Panc1 (cell line): ENCODE measurements around the gene CSF3R. TPM values are rescaled to one million over a fixed set of nuclear protein-coding genes. Genes with fewer than 3 reads are reported as not detected.

Experiments
- ATAC-seq: fragments of 200-7000 bp; cut with Tn5 transposase; 2 replicates; pipeline ENCODE4 v1.9.1; 2020; ENCODE audit warnings: mild to moderate bottlenecking, moderate library complexity
- BruUV-seq: library from RNA; stranded (reverse); fragments of 400-500 nt; replicated peaks from 2 replicates; lab custom pipeline; 2021; lab: Mats Ljungman, UMichigan
- CTCF ChIA-PET: fragments of 300-600 bp; sonication (Branson Sonifier 250); formaldehyde crosslinking; loops from one replicate; lab custom pipeline; 2022; ENCODE audit warnings: antibody characterized with exemption; lab: Charles Lee
- POLR2A ChIA-PET: fragments of 300-600 bp; sonication (Branson Sonifier 250); formaldehyde crosslinking; loops from one replicate; lab custom pipeline; 2022; ENCODE audit warnings: antibody characterized with exemption; lab: Charles Lee
- DNase-seq: peaks from one replicate; pipeline ENCODE4 v3.0.0-alpha.2; 2010; ENCODE audit warnings: low read depth, low spot score
- H3K27ac ChIP-seq: 2 replicates; pipeline ENCODE4 v1.5.1; 2011; ENCODE audit warnings: mild to moderate bottlenecking, low read length, inconsistent platforms
- H3K27me3 ChIP-seq: fragments of 200-500 bp; sonication (Bioruptor generic); 2 replicates; pipeline ENCODE4 v1.6.0; 2014; ENCODE audit warnings: low read length, inconsistent platforms; ENCODE audit not compliant: control insufficient read depth, insufficient read depth
- H3K36me3 ChIP-seq: fragments of 200-500 bp; sonication (Bioruptor generic); 2 replicates; pipeline ENCODE4 v1.5.1; 2014; ENCODE audit warnings: inconsistent platforms, mild to moderate bottlenecking, low read length, moderate library complexity; ENCODE audit not compliant: control insufficient read depth, insufficient read depth
- H3K4me1 ChIP-seq: 2 replicates; pipeline ENCODE4 v1.5.1; 2011; ENCODE audit warnings: inconsistent platforms, mild to moderate bottlenecking, low read length, moderate library complexity; ENCODE audit not compliant: control insufficient read depth, insufficient read depth
- H3K4me3 ChIP-seq, 2 experiments: 2 replicates each; pipeline ENCODE4 v1.5.1; 2011 to 2012; ENCODE audit warnings: low read depth in 2 of 2, low read length in 2 of 2, mild to moderate bottlenecking in 2 of 2, inconsistent platforms in 1 of 2, moderate library complexity in 1 of 2
- H3K9me3 ChIP-seq: fragments of 200-500 bp; sonication (Bioruptor generic); 2 replicates; pipeline ENCODE4 v1.5.1; 2014; ENCODE audit warnings: low read depth, mild to moderate bottlenecking, inconsistent platforms, low read length, moderate library complexity; ENCODE audit not compliant: control insufficient read depth, insufficient read depth
- CTCF ChIP-seq: fragments of 450-650 bp; IDR thresholded peaks from 2 replicates; pipeline ENCODE4 v1.5.1; 2017; ENCODE audit warnings: mild to moderate bottlenecking
- POLR2AphosphoS5 ChIP-seq: IDR thresholded peaks from 2 replicates; pipeline ENCODE4 v1.6.1; 2012; ENCODE audit warnings: mild to moderate bottlenecking, low read depth, low read length, moderate library complexity
- REST ChIP-seq, 2 experiments: IDR thresholded peaks; 2 replicates each; pipeline ENCODE4 v1.6.1; 2011 to 2012; ENCODE audit warnings: low read depth in 2 of 2, control low read depth in 1 of 2, low read length in 1 of 2, mild to moderate bottlenecking in 1 of 2, moderate library complexity in 1 of 2; ENCODE audit not compliant: insufficient read depth in 1 of 2
- SIN3A ChIP-seq: IDR thresholded peaks from 2 replicates; pipeline ENCODE4 v1.6.1; 2012; ENCODE audit warnings: low read depth, mild to moderate bottlenecking, low read length, moderate library complexity, borderline replicate concordance; ENCODE audit not compliant: insufficient read depth
- TCF7L2 ChIP-seq: IDR thresholded peaks from 2 replicates; pipeline ENCODE4 v1.6.1; 2011; ENCODE audit warnings: mild to moderate bottlenecking, low read depth, low read length, inconsistent platforms
- in situ Hi-C: cut with HindIII; loops from 2 replicates; pipeline ENCODE4 v1.10.0; 2016; ENCODE audit warnings: low sequenced_read_pairs, low pct_unique_long_range_greater_than_20kb
- intact Hi-C: fragments of 100-400 bp; cut with micrococcal nuclease; formaldehyde crosslinking; loops from one replicate; pipeline ENCODE4 v1.10.0; 2022; ENCODE audit not compliant: unreplicated experiment
- total RNA-seq: library from RNA; stranded (reverse); gene quantifications from one replicate; pipeline ENCODE4 v1.2.1, GENCODE V29; 2021; ENCODE audit not compliant: unreplicated experiment

The CSF3R gene
- total RNA-seq, 1 experiment from 2014 or later: 0.31 TPM

- ChIA-PET POLR2A (no interaction called here), CTCF (no interaction called here)
- ATAC-seq (no peak), DNase-seq (no peak)
- intact Hi-C loops (no loop called here), in situ Hi-C loops (no loop called here)
- Histone ChIP-seq H3K4me1 (peaks cover 3% of the 10 kb centered on the region; the same call in 1 of the 2 replicates), H3K36me3 (no peaks in the 10 kb centered on the region), H3K4me3 (no peak overlapping the region), H3K9me3 (no peaks in the 10 kb centered on the region), H3K27me3 (no peaks in the 10 kb centered on the region), H3K27ac (no peak overlapping the region)
- TF ChIP-seq SIN3A: no peak
- no peak for TF ChIP-seq TCF7L2
- TF ChIP-seq CTCF: peak; percentile 55
- no peak for TF ChIP-seq REST (IDR thresholded peaks at IDR 0.05; ENCODE audit: insufficient read depth in 1 of 2, low read depth in 2 of 2, low read length in 1 of 2)
- no peak for TF ChIP-seq POLR2AphosphoS5
- BruUV-seq: no TSS peak
Measured at GRCh38 chr1:36446271-36446670, 36.4 kb downstream of the CSF3R start.

GRCh38 chr1:36443297-36443696 is 39.4 kb downstream of the CSF3R start:
- TF ChIP-seq SIN3A: no peak
- no TSS peak for BruUV-seq
- no peak for DNase-seq
- H3K4me3 ChIP-seq: no peak overlapping the region
- ChIA-PET POLR2A (no interaction called here), CTCF (no interaction called here)
- ATAC-seq: no peak
- H3K36me3 ChIP-seq: no peaks in the 10 kb centered on the region
- H3K27me3 ChIP-seq: no peaks in the 10 kb centered on the region
- intact Hi-C loops (no loop called here), in situ Hi-C loops (no loop called here)
- no peaks in the 10 kb centered on the region for H3K9me3 ChIP-seq
- no peak overlapping the region for H3K27ac ChIP-seq
- no peaks in the 10 kb centered on the region for H3K4me1 ChIP-seq

- no peaks in the 10 kb centered on the region for H3K27me3 ChIP-seq
- DNase-seq (no peak), ATAC-seq (no peak)
- no peak overlapping the region for H3K4me3 ChIP-seq
- H3K36me3 ChIP-seq: no peaks in the 10 kb centered on the region
- ChIA-PET CTCF (interaction anchor here (0.7 kb wide), 1 partner anchor 1806 kb away, joined by 5 read pairs; no protein-coding TSS in a partner anchor), POLR2A (interaction anchor here (0.6 kb wide), 1 partner anchor 48 kb away, joined by 4 read pairs; no protein-coding TSS in a partner anchor)
- intact Hi-C loops: no loop called here
- no TSS peak for BruUV-seq
- in situ Hi-C loops: no loop called here
- H3K4me1 ChIP-seq: no peaks in the 10 kb centered on the region
- TF ChIP-seq SIN3A (no peak), REST (IDR thresholded peaks at IDR 0.05; ENCODE audit: insufficient read depth in 1 of 2, low read depth in 2 of 2, low read length in 1 of 2) (no peak), TCF7L2 (no peak), CTCF (no peak), POLR2AphosphoS5 (no peak)
- H3K9me3 ChIP-seq: no peaks in the 10 kb centered on the region
- H3K27ac ChIP-seq: no peak overlapping the region
Measured at GRCh38 chr1:36442337-36442736, 40.4 kb downstream of the CSF3R start.
